ENCODE measurements around the gene MAPKAP1.

The MAPKAP1 gene

DNA sequence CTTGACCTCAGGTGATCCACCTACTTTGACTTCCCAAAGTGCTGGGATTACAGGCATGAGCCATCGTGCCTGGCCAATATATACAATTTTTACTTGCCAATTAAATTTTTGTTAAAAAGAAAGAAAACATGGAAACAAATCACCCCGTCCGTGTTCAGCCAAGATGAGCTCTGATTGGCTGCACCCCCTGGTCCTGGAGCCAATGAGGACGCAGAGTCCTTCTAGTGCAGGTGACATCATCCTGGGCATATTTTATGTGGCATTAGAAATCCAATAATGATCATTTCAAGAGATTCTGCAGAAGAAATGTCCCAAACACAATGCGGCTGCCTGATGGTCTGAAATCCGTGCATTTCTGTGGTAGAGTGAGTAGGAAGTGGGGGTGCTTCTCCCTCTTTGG lies 285.8 kb downstream of the MAPKAP1 start:
- TF ChIP-seq, protein P1, sequence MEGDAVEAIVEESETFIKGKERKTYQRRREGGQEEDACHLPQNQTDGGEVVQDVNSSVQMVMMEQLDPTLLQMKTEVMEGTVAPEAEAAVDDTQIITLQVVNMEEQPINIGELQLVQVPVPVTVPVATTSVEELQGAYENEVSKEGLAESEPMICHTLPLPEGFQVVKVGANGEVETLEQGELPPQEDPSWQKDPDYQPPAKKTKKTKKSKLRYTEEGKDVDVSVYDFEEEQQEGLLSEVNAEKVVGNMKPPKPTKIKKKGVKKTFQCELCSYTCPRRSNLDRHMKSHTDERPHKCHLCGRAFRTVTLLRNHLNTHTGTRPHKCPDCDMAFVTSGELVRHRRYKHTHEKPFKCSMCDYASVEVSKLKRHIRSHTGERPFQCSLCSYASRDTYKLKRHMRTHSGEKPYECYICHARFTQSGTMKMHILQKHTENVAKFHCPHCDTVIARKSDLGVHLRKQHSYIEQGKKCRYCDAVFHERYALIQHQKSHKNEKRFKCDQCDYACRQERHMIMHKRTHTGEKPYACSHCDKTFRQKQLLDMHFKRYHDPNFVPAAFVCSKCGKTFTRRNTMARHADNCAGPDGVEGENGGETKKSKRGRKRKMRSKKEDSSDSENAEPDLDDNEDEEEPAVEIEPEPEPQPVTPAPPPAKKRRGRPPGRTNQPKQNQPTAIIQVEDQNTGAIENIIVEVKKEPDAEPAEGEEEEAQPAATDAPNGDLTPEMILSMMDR (IDR thresholded peaks at IDR 0.05; ENCODE audit: insufficient read depth, low read length): no peak
- no peak for TF ChIP-seq POLR2AphosphoS5 (IDR thresholded peaks at IDR 0.05; ENCODE audit: low read depth)
- TF ChIP-seq GABPA (IDR thresholded peaks at IDR 0.05; ENCODE audit: low read depth): no peak
- TF ChIP-seq REST (IDR thresholded peaks at IDR 0.05; ENCODE audit: insufficient replicate concordance, low read depth): no peak
- no peak for TF ChIP-seq SPI1 (IDR thresholded peaks at IDR 0.05; ENCODE audit: borderline replicate concordance, low read depth)
- no peak overlapping the region for H3K27ac ChIP-seq (replicated peaks)

GRCh38 chr9:125418404-125418803 lies 288.6 kb downstream of the MAPKAP1 start:
- DNase-seq (ENCODE audit: low read depth in 1 of 2, low spot score in 1 of 2): no peak
- H3K4me3 ChIP-seq (replicated peaks; ENCODE audit: insufficient read depth, low read length): no peak overlapping the region
- TF ChIP-seq SPI1 (IDR thresholded peaks at IDR 0.05; ENCODE audit: borderline replicate concordance, low read depth) (no peak), GABPA (IDR thresholded peaks at IDR 0.05; ENCODE audit: low read depth) (no peak), POLR2AphosphoS5 (IDR thresholded peaks at IDR 0.05; ENCODE audit: low read depth) (no peak), REST (IDR thresholded peaks at IDR 0.05; ENCODE audit: insufficient replicate concordance, low read depth) (no peak)
- TF ChIP-seq, protein P1 (IDR thresholded peaks at IDR 0.05; ENCODE audit: insufficient read depth, low read length): no peak
- no peak overlapping the region for H3K27ac ChIP-seq (replicated peaks)
- H3K27me3 ChIP-seq (ENCODE audit: insufficient read depth, poor library complexity, severe bottlenecking): no peaks in the 10 kb centered on the region

More for the DNA sequence above, 285.8 kb downstream of the MAPKAP1 start:
- H3K4me3 ChIP-seq (replicated peaks; ENCODE audit: insufficient read depth, low read length): no peak overlapping the region
- no peak for DNase-seq (ENCODE audit: low read depth in 1 of 2, low spot score in 1 of 2)
- H3K27me3 ChIP-seq (ENCODE audit: insufficient read depth, poor library complexity, severe bottlenecking): no peaks in the 10 kb centered on the region

DNA sequence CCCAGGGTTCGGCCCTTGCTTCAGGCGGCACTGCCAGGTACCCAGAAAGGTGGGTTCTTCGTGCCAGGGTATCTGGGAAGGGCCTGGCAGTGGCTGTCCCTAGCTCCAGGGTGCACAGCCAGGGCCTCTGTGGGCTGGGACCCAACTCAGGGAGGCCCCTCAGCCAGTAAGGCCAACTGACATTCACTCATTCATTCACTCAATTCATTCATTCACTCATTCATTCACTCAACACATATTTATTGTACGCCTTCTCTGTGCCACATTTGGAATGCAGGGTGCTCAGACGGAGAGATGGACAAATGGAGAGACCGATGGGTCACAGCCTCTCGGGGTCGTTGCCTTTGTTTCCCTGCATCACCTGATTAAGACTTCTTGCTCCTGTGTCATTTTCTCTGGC lies 290.5 kb downstream of the MAPKAP1 start:
- TF ChIP-seq REST (IDR thresholded peaks at IDR 0.05; ENCODE audit: insufficient replicate concordance, low read depth): no peak
- TF ChIP-seq GABPA (IDR thresholded peaks at IDR 0.05; ENCODE audit: low read depth): no peak
- TF ChIP-seq, protein P1 (IDR thresholded peaks at IDR 0.05; ENCODE audit: insufficient read depth, low read length): no peak
- no peak for TF ChIP-seq SPI1 (IDR thresholded peaks at IDR 0.05; ENCODE audit: borderline replicate concordance, low read depth)
- no peak for TF ChIP-seq POLR2AphosphoS5 (IDR thresholded peaks at IDR 0.05; ENCODE audit: low read depth)
- DNase-seq (ENCODE audit: low read depth in 1 of 2, low spot score in 1 of 2): no peak
- H3K27ac ChIP-seq (replicated peaks): no peak overlapping the region
- no peak overlapping the region for H3K4me3 ChIP-seq (replicated peaks; ENCODE audit: insufficient read depth, low read length)
- no peaks in the 10 kb centered on the region for H3K27me3 ChIP-seq (ENCODE audit: insufficient read depth, poor library complexity, severe bottlenecking)

Measured in HL-60 (cell line).